ENCODE results near the gene ATP8B3. TPM values are rescaled to one million over a fixed set of nuclear protein-coding genes. Genes with fewer than 3 reads are reported as not detected.
"Not testable (repeated sequence)": the region's sequence is repeated elsewhere in the genome, so short reads cannot be mapped to it uniquely, and the experiment has no call there.

ATP8B3 gene
- polyA plus RNA-seq, 1 donor = 1.1 TPM

DNA sequence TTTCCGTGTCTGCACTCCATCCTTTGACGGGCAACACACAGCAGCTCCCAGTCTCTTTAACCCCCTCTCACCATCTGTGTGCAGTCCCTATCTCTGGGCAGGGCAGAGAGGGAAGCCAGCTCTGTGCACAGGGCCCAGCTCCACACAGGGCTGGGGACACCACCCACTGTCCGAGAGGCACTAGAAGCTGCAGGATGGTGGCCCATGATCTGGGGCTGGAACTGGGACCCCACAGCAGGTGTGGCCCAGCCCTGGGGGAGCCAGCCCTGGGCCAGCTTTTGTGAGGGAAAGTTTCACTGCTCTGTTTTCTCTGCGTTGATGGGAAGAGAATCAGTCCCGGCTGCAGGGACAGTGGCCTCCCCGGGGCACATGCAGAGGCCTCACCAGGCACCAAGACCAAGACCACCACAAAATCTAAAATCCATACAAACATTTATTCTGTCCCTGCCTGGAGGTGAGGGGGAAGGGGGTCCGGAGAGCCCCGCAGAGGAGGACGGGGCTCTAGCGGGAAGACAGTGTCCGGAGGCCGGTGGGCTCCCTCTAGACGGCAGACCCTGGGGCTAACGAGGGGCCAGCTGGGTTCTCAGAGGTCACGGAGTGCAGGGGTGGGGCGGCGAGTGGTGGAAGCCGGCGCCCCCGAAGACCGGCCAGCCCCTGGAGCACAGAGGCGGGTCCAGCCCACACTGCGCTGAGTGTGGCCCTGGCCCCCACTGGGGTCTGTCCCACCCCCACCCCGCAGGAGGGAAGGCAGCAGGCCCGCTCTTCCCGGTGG lies 2.9 kb upstream of the ATP8B3 start:
- DNase-seq = no peak

- no peak for DNase-seq
Measured at GRCh38 chr19:1814391-1814790, 2.3 kb upstream of the ATP8B3 start.

GRCh38 chr19:1813192-1814182 lies 1.4 kb upstream of the ATP8B3 start:
- DNase-seq = no peak

DNA sequence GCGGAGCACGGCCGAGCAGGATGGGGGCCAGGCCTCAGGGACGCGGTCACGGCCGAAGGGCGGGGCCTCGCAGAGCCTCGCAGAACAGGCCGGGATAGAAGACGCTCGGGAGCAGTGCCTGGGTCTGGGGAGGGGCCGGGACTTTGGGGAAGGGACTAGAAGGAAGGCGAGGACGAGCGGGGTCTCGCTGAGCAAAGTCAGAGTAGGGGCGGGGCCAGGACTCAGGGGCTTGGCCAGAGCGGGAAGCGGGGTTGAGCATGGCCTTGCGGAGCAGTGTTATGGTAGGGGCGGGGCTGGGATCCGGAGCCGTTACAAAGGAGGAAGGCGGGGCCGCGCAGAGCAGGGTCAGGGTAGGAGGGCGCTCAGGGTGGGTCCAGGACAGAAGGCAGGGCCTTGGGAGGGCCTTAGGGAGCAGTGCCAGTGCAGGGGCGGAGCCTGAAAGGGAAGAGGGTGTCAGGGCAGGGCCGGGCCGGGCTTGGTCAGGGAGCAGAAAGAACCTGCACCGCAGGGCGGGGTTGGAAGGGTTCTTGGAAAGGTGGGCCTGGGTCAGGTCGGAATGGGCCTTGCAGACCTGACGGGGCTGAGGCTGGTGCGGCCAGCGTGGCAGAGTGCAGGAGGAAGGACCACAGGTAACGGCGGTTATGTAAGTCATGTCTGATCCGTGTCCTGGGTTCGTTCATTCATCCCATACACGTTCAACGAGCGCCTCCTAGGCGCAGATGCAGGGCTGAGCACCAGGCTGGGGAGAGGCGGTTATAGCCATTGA lies 533 bp upstream of the ATP8B3 start:
- peak; percentile 83 for DNase-seq

DNA sequence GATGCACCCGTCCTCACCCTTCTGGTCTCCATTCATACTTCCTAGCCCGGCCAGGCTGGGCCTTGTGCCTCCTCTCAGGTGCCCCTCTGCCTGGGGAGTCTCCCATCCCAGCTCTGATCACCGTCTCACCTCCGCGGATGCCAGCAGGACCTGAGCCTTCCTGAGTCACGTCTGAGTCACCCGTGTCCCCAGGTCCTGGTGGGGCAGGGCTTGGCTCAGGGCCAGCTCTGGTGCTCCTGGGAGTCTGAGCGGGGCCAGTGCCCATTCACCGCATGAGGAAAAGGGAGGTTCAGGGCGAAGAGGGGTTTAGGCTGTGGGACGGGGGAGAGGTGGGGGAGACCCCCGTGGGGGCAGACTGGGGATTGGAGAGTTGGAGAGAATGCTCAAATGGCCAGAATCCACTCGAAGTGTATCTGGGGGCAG lies 593 bp downstream of the ATP8B3 start:
- DNase-seq = no peak

- no peak for DNase-seq
Measured at GRCh38 chr19:1810439-1811160, 1.5 kb downstream of the ATP8B3 start.

GRCh38 chr19:1809678-1810077 lies 2.4 kb downstream of the ATP8B3 start:
- DNase-seq = no peak

GRCh38 chr19:1808395-1808731 lies 3.7 kb downstream of the ATP8B3 start:
- no peak for DNase-seq

- no peak for DNase-seq
Measured at GRCh38 chr19:1807695-1808394, 4.2 kb downstream of the ATP8B3 start.

DNA sequence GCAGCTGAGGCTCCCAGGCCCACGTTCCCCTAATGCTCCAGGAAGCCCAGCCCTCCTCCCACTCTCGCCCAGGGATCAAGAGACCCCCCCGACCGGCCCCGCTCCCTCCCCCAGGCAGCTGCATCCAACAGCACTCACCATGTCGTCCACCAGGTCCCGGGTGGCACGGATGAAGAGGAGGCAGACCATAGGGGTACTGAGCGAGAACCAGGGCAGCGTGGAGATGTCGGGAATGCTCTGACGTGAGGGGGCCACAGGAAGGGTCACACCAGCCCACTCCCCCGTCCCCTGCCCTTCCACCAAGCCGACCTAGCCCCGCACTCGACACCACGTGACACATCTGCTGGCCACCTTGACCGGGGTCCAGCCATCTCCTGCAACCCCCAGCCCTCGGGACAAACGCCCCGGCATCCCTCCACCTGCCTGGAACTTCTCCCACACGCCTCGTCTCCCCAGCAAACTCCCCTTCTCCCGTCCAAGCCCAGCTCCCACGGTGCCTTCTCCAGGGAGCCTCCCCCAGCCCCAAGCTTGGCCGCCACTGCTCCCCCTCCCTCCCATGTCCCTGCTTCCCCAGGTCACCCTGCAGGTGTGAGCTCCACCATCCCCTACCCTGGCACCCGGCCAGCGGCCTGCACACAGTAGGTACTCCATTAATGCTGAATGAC lies 4.9 kb downstream of the ATP8B3 start:
- no peak for DNase-seq

GRCh38 chr19:1806184-1807029 lies 5.7 kb downstream of the ATP8B3 start:
- no peak for DNase-seq

DNA sequence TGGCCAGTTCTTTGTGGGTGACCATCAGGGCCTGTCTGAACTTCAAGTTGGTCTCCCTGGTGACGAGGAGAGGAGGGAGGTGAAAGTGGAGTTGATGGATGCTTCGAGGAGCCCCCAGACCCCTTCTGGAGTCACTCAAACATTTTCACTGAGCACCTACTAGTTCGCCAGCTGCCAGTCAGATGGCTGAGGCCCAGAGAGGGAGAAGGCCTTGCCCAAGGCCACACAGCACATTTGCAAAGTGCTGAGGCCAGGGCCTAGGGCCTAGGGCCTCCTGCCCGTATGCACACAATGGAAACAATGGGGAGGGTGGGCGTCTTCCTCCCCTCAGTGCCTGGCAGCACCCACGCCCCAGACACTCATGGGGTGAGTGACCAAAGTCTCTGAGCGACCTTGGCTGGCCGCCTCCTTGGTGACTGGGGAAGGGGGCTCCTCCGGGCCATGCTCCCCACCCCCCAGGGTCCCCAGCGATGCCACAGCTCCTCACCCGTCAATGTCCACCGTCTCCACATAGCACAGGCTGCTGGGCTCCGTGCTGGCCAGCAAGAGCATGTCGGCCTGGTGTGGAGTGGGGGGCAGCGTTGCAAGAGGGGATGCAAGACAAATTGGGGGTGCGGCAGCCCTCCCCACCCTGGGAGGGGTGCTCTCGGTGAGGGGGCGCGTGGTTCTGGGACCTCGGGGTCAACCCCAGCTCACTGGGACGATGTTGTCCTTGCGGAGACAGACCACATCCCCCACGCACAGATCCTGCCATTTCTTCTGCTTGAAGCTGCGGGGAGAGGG lies 6.5 kb downstream of the ATP8B3 start:
- DNase-seq = no peak

- DNase-seq = no peak
Measured at GRCh38 chr19:1804858-1805257, 7.2 kb downstream of the ATP8B3 start.

- no peak for DNase-seq
Measured at GRCh38 chr19:1799695-1800342, 12.3 kb downstream of the ATP8B3 start.

DNA sequence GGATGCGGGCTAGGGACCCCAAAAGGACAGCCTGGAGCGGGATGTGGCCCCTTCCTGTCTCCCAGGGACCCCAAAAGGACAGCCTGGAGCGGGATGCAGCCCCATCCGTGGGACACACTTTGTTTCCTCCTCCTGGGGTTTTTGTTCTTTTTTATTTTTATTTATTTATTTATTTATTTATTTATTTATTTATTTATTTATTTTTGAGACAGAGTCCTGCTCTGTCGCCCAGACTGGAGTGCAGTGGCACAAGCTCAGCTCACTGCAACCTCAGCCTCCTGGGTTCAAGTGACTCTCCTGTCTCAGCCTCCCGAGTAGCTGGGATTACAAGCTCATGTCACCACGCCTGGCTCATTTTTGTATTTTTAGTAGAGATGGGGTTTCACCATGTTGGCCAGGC lies 14.8 kb downstream of the ATP8B3 start:
- DNase-seq = not testable (repeated sequence)

DNA sequence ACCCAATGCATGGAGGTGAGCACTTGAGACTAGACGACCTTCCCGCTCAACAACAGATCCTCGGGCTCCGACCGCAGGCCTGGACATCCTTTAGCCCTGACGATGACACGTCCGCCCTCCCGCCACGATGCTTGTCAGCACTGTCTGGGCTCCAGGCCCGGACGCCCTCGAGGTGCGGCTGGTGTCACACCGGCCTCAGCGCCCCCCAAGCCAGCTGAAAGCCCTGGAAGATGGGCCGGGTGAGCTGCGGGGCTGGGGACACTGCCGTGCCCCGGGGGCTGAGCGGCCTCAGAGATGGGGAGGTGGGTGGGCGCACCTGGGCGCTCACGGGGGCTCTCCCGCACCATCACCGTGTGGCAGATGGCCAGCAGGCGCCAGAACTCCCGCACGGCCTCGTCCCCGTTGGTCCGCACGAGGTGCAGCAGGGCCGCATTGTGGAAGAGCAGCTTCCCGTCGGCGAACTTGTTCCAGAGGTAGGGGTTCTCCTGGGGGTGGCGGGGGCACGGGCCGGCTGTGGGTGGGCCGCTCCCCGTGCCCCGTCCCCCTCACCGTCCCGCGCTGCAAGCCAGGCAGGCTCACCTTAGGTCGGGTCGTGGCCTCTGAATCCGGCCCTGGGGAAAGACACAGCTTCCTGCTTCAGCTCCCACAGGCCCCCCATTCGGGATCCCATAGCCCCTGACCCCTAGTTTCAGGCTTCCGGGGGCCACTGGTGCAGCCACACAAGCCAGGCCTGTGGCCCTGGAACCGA lies 15.5 kb downstream of the ATP8B3 start:
- no peak for DNase-seq

- no peak for DNase-seq
Measured at GRCh38 chr19:1794424-1795172, 17.5 kb downstream of the ATP8B3 start.
